GM19452 (cell line): ENCODE measurements around the gene TTLL1.
"Not testable (repeated sequence)": the region's sequence is repeated elsewhere in the genome, so short reads cannot be mapped to it uniquely, and the experiment has no call there.

ENCODE experiments used
- ATAC-seq: cut with Tn5 transposase; IDR thresholded peaks from one replicate; pipeline ENCODE4 v1.9.1; 2021; ENCODE audit not compliant: unreplicated experiment

The TTLL1 gene

GRCh38 chr22:42995654-42996053 is 93.5 kb downstream of the TTLL1 start:
- not testable (repeated sequence) for ATAC-seq

- no peak for ATAC-seq
Measured at GRCh38 chr22:42994917-42995562, 94.2 kb downstream of the TTLL1 start.

- ATAC-seq: no peak
Measured at GRCh38 chr22:42994276-42994916, 94.8 kb downstream of the TTLL1 start.

- no peak for ATAC-seq
Measured at GRCh38 chr22:42993651-42994275, 95.4 kb downstream of the TTLL1 start.

- ATAC-seq: no peak
Measured at GRCh38 chr22:42992886-42993479, 96.2 kb downstream of the TTLL1 start.

GRCh38 chr22:42992092-42992491 is 97.1 kb downstream of the TTLL1 start:
- ATAC-seq: no peak

- ATAC-seq: no peak
Measured at GRCh38 chr22:42991010-42991651, 98.1 kb downstream of the TTLL1 start.

GRCh38 chr22:42990131-42990838 is 98.9 kb downstream of the TTLL1 start:
- ATAC-seq: no peak
